Spleen (tissue), 11 donors: ENCODE measurements around the gene G6PC2. TPM values are rescaled to one million over a fixed set of nuclear protein-coding genes. Genes with fewer than 3 reads are reported as not detected.
A peak's percentile ranks its signal among the peaks of the same experiment; 100 is the strongest.

ENCODE experiments used
- DNase-seq: peaks from one replicate; pipeline ENCODE4 v3.0.0-alpha.2; 2020
- H3K27ac ChIP-seq, 8 donors: fragments of 200-600 bp; sonication (generic) in 7 of 8; 1 replicate in 4 of 8; 2 replicates in 4 of 8; pipeline versions ENCODE4 v1.5.0 to v1.8.0; 2016 to 2021; ENCODE audit warnings: inconsistent platforms in 4 of 8, mild to moderate bottlenecking in 4 of 8, moderate library complexity in 1 of 8
- H3K27me3 ChIP-seq, 7 donors: fragments of 200-600 bp; sonication (generic) in 6 of 7; replicated peaks in 1 of 7; 1 replicate in 4 of 7; 2 replicates in 3 of 7; pipeline versions ENCODE4 v1.5.0 to v1.8.0; 2016 to 2021; ENCODE audit warnings: inconsistent platforms in 3 of 7, mild to moderate bottlenecking in 1 of 7
- H3K36me3 ChIP-seq, 6 donors: fragments of 200-600 bp; sonication (generic) in 5 of 6; 1 replicate in 4 of 6; 2 replicates in 2 of 6; pipeline versions ENCODE4 v1.5.0 to v1.8.0; 2016 to 2021; ENCODE audit warnings: inconsistent platforms in 2 of 6
- H3K4me1 ChIP-seq, 6 donors: fragments of 200-600 bp; sonication (generic) in 5 of 6; 1 replicate in 3 of 6; 2 replicates in 3 of 6; pipeline versions ENCODE4 v1.5.0 to v1.8.0; 2016 to 2021; ENCODE audit warnings: inconsistent platforms in 3 of 6
- H3K4me3 ChIP-seq, 8 donors: fragments of 200-600 bp; sonication (generic) in 7 of 8; 1 replicate in 4 of 8; 2 replicates in 4 of 8; pipeline versions ENCODE4 v1.5.0 to v1.8.0; 2016 to 2021; ENCODE audit warnings: inconsistent platforms in 4 of 8, mild to moderate bottlenecking in 4 of 8, moderate library complexity in 2 of 8
- H3K9me3 ChIP-seq, 8 donors: fragments of 200-600 bp; sonication (generic) in 7 of 8; 1 replicate in 4 of 8; 2 replicates in 4 of 8; pipeline versions ENCODE4 v1.5.0 to v1.8.0; 2016 to 2021; ENCODE audit warnings: inconsistent platforms in 4 of 8
- POLR2A ChIP-seq, 3 donors: fragments of 450-650 bp; IDR thresholded peaks; one replicate each; pipeline ENCODE4 v1.5.1; 2017; ENCODE audit warnings: antibody characterized with exemption in 3 of 3, mild to moderate bottlenecking in 1 of 3
- POLR2AphosphoS5 ChIP-seq, 3 donors: sonication (generic); formaldehyde crosslinking; IDR thresholded peaks; one replicate each; pipeline ENCODE4 v1.5.1; 2017; ENCODE audit warnings: antibody characterized with exemption in 3 of 3
- WGBS, 5 donors: extraction: QIAGEN DNeasy Blood & Tissue Kit in 3 of 5; methylation state at CpG; one replicate each; pipeline versions ENCODE4 v1.1.5 to v1.1.7; 2013 to 2018; 5-methylcytosine and 5-hydroxymethylcytosine counted together
- intact Hi-C: fragments of 100-400 bp; cut with DNase I; formaldehyde crosslinking; loops from one replicate; pipeline ENCODE4 v1.15.0; 2023; ENCODE audit warnings: low total_unique reads
- polyA plus RNA-seq, 3 donors: library from polyadenylated mRNA; stranded (reverse); fragments of 200-250 nt; gene quantifications; one replicate each; pipeline ENCODE4 v1.2.1, GENCODE V29; 2013
- total RNA-seq, 7 donors: library from RNA; depleted of rRNA in 3 of 7; stranded (reverse); fragments of >200 nt in 3 of 7; fragmentation: NEBNext Ultra II Directional in 4 of 7; extraction: Animal tissue kit (Norgen Biotek cat#: 25700) in 4 of 7; gene quantifications; one replicate each; pipeline versions ENCODE4 v1.1.0 to v1.2.1, GENCODE V29; 2016 to 2021
- TF ChIP-seq, protein P1 (sequence below), 11 experiments: fragments of 200-600 bp in 7 of 11; fragments of 450-650 bp in 4 of 11; sonication (generic) in 4 of 11; IDR thresholded peaks in 8 of 11; conservative IDR thresholded peaks in 3 of 11; 1 replicate in 7 of 11; 2 replicates in 4 of 11; pipeline versions ENCODE4 v1.4.0 to v1.8.0; 2016 to 2021; ENCODE audit warnings: antibody characterized with exemption in 11 of 11, inconsistent platforms in 4 of 11, mild to moderate bottlenecking in 1 of 11
- donor health status: healthy with polysubstance abuse.
- donor health status: DM: no; HTN: no; CAD: no; lungs with moderate emphysema.
- donor health status: DM: no; HTN: no; CAD: no.
- donor health status: Bipolar disorder and iron deficiency.
- donor health status: healthy.
- donor health status: DM: no; HTN: no; CAD: no.
- donor health status: DM: yes; HTN: yes; CAD: no.

G6PC2 gene
- total and polyA plus RNA-seq, 10 donors: not detected

DNA sequence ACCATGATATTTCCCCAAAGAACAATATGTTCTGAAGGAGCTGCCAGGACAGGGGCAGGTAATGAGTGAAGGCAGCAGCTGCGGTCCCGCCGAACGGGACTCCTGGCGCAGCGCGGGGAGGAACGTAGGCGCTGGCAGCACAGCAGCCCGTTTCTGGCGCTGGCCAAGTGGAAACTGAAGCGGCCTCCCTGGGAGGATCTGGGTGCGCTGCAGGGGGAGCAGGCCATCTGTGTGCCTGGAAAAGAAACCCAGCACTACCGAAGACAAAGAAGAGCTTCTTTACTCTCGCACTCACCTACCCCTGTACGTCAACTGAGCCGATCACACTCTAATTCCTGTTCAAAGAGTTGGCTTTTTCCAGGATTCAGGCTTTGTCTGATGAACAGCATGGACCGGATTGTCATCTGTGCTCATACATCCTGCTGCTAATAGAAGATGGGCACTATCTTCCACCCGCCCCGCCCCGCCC, 11.8 kb downstream of the G6PC2 start:
- TF ChIP-seq, protein P1, sequence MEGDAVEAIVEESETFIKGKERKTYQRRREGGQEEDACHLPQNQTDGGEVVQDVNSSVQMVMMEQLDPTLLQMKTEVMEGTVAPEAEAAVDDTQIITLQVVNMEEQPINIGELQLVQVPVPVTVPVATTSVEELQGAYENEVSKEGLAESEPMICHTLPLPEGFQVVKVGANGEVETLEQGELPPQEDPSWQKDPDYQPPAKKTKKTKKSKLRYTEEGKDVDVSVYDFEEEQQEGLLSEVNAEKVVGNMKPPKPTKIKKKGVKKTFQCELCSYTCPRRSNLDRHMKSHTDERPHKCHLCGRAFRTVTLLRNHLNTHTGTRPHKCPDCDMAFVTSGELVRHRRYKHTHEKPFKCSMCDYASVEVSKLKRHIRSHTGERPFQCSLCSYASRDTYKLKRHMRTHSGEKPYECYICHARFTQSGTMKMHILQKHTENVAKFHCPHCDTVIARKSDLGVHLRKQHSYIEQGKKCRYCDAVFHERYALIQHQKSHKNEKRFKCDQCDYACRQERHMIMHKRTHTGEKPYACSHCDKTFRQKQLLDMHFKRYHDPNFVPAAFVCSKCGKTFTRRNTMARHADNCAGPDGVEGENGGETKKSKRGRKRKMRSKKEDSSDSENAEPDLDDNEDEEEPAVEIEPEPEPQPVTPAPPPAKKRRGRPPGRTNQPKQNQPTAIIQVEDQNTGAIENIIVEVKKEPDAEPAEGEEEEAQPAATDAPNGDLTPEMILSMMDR (IDR thresholded peaks at IDR 0.05 in 8 of 11, conservative IDR thresholded peaks at IDR 0.05 in 3 of 11): no peak
- no peak for TF ChIP-seq POLR2A (IDR thresholded peaks at IDR 0.05)
- TF ChIP-seq POLR2AphosphoS5 (IDR thresholded peaks at IDR 0.05): no peak
- Histone ChIP-seq H3K4me1 (peaks cover 0 to 7% (median 2%) of the 10 kb centered on the region in 6 donors), H3K9me3 (peaks cover 0 to 7% (median 3%) of the 10 kb centered on the region in 8 donors), H3K4me3 (peak overlapping the region in 1 of 8 donors; percentile 14), H3K27ac (no peak overlapping the region), H3K36me3 (no peaks in the 10 kb centered on the region), H3K27me3 (peaks cover 0 to 32% (median 7%) of the 10 kb centered on the region in 7 donors)
- DNase-seq: no peak
- WGBS, 5 donors: 25 to 61% (median 44%) methylated on average over 21 of the region's 21 CpGs
- intact Hi-C loops: no loop called here

DNA sequence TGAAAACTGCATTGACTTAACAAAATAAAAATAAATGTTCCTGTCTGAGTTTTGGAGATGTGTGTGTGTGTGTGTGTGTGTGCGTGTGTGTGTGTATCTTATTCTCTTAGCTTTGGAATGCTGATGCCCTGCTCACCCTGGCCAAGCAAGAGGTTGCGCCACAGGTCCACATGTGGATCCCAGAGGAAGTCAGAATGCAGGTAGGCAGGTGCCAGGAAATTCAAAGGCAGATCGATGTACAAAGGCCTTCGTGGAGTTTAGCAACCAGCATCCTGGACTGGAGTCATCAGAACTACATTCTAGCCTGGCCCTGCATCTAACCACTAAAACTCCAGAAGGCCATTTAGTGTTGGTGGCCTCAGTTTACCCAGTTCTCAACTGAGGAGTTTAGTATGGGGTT, 12.4 kb downstream of the G6PC2 start:
- TF ChIP-seq, protein P1 (IDR thresholded peaks at IDR 0.05 in 8 of 11, conservative IDR thresholded peaks at IDR 0.05 in 3 of 11): no peak
- TF ChIP-seq POLR2AphosphoS5 (IDR thresholded peaks at IDR 0.05) (no peak), POLR2A (IDR thresholded peaks at IDR 0.05) (no peak)
- 81 to 95% (median 87%) methylated on average over 4 of the region's 4 CpGs for WGBS, 5 donors
- no peaks in the 10 kb centered on the region for H3K36me3 ChIP-seq
- no peak overlapping the region for H3K4me3 ChIP-seq
- peaks cover 0 to 7% (median 2%) of the 10 kb centered on the region in 6 donors for H3K4me1 ChIP-seq
- H3K27me3 ChIP-seq: peaks cover 0 to 32% (median 7%) of the 10 kb centered on the region in 7 donors
- intact Hi-C loops: no loop called here
- no peak overlapping the region for H3K27ac ChIP-seq
- DNase-seq: no peak
- H3K9me3 ChIP-seq: peaks cover 0 to 7% (median 3%) of the 10 kb centered on the region in 8 donors

DNA sequence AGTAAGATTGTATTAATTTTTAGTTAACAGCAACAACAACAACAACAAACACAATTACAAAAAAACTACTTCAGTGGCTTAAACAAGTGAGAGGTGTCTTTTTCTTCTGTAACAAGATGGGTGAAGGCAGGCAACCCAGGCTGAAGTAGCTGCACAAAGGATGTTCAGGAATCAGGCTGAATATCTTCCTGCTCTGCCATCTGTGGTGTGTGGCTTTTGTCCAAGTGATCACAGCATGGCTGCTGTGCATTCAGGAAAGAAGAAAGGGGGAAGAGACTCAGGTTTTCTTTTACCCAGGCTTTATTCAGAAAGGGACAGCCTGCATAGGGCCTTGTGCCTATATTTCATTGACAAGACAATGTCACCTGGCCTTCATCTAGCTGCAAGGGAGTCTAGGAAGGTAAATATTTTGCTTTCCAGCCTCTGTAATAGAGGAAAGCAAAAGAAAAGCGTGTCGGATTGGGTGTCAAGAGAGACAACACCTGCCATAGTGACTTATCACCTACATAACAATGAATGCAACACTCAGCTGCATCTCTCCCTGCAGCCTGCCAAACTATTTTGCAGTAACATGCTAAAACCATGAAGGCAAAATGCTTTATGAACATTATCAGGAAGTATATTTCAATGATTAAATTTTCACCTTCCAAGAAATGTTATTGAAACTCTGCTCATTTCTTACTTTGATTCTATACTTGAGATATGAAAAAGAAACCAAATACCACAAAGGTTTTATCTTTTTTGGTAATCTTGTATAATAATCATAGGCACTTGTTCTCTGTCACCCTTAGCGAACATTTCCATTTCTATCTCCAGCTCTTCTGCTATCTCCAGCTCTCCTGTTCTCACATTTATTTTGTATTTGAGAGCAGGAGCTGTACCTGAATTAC, 14.6 kb downstream of the G6PC2 start:
- H3K9me3 ChIP-seq: peaks cover 0 to 7% (median 3%) of the 10 kb centered on the region in 8 donors
- H3K27me3 ChIP-seq: peaks cover 0 to 27% (median 7%) of the 10 kb centered on the region in 7 donors
- TF ChIP-seq POLR2A (IDR thresholded peaks at IDR 0.05) (no peak), POLR2AphosphoS5 (IDR thresholded peaks at IDR 0.05) (no peak)
- TF ChIP-seq, protein P1 (IDR thresholded peaks at IDR 0.05 in 8 of 11, conservative IDR thresholded peaks at IDR 0.05 in 3 of 11): no peak
- WGBS, 5 donors: 87 to 94% (median 90%) methylated on average over 3 of the region's 3 CpGs
- intact Hi-C loops: no loop called here
- no peaks in the 10 kb centered on the region for H3K36me3 ChIP-seq
- H3K4me1 ChIP-seq: peaks cover 0 to 7% (median 2%) of the 10 kb centered on the region in 6 donors
- no peak overlapping the region for H3K4me3 ChIP-seq
- DNase-seq: no peak
- H3K27ac ChIP-seq: no peak overlapping the region

DNA sequence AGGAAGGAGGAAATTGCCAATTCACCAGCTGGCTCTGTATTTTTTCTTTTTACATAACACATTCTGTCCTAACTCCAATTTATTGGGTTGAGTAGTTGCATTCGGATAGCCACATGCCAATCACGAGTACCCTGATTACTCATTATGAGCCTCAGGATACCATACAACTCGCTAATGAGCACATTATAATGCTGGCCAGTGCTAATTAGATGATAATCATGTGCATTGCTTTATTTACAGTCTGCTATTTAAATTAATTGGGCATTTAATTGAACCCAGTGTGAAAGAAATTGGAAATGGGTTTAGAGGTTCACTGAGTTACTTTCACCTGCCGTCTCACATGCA, 15.2 kb downstream of the G6PC2 start:
- no peak overlapping the region for H3K27ac ChIP-seq
- no peak overlapping the region for H3K4me3 ChIP-seq
- intact Hi-C loops: no loop called here
- peaks cover 0 to 7% (median 3%) of the 10 kb centered on the region in 8 donors for H3K9me3 ChIP-seq
- no peak for TF ChIP-seq POLR2A (IDR thresholded peaks at IDR 0.05)
- TF ChIP-seq, protein P1 (IDR thresholded peaks at IDR 0.05 in 8 of 11, conservative IDR thresholded peaks at IDR 0.05 in 3 of 11): no peak
- peaks cover 0 to 24% (median 7%) of the 10 kb centered on the region in 7 donors for H3K27me3 ChIP-seq
- DNase-seq: no peak
- H3K4me1 ChIP-seq: peaks cover 0 to 7% (median 2%) of the 10 kb centered on the region in 6 donors
- no peaks in the 10 kb centered on the region for H3K36me3 ChIP-seq
- whole genome bisulfite sequencing, 5 donors: 83 to 93% (median 87%) methylated on average over 4 of the region's 4 CpGs
